Transverse colon (tissue), 4 donors: ENCODE results near the gene TCF21. TPM values are rescaled to one million over a fixed set of nuclear protein-coding genes. Genes with fewer than 3 reads are reported as not detected.
A peak's percentile ranks its signal among the peaks of the same experiment; 100 is the strongest.

Experiments used
- DNase-seq: peaks from one replicate; pipeline ENCODE4 v3.0.0-alpha.2; 2019
- H3K27ac ChIP-seq, 4 donors: fragments of 200-600 bp; sonication (generic); 2 replicates each; pipeline ENCODE4 v1.5.1; 2016 to 2018; ENCODE audit warnings: inconsistent platforms in 4 of 4
- H3K27me3 ChIP-seq: fragments of 200-600 bp; sonication (generic); 2 replicates; pipeline ENCODE4 v1.5.1; 2017; ENCODE audit warnings: inconsistent platforms
- H3K36me3 ChIP-seq, 4 donors: fragments of 200-600 bp; sonication (generic); 2 replicates each; pipeline ENCODE4 v1.5.1; 2017 to 2019; ENCODE audit warnings: inconsistent platforms in 4 of 4
- H3K4me1 ChIP-seq, 4 donors: fragments of 200-600 bp; sonication (generic); 2 replicates each; pipeline ENCODE4 v1.5.1; 2017 to 2020; ENCODE audit warnings: inconsistent platforms in 4 of 4
- H3K4me3 ChIP-seq, 4 donors: fragments of 200-600 bp; sonication (generic); 1 replicate in 1 of 4; 2 replicates in 3 of 4; pipeline versions ENCODE4 v1.5.1 to v1.6.1; 2017 to 2019; ENCODE audit warnings: inconsistent platforms in 4 of 4
- H3K9me3 ChIP-seq, 2 donors: fragments of 200-600 bp; sonication (generic); 2 replicates each; pipeline ENCODE4 v1.5.1; 2017 to 2019; ENCODE audit warnings: inconsistent platforms in 2 of 2
- CTCF ChIP-seq, 5 experiments: fragments of 200-600 bp in 3 of 5; fragments of 450-650 bp in 2 of 5; sonication (generic) in 3 of 5; IDR thresholded peaks; 1 replicate in 2 of 5; 2 replicates in 3 of 5; pipeline ENCODE4 v1.5.1; 2016 to 2017; ENCODE audit warnings: antibody characterized with exemption in 5 of 5, inconsistent platforms in 3 of 5, mild to moderate bottlenecking in 2 of 5, moderate library complexity in 1 of 5
- EP300 ChIP-seq: sonication (generic); formaldehyde crosslinking; IDR thresholded peaks from one replicate; pipeline ENCODE4 v1.6.1; 2017; ENCODE audit warnings: antibody characterized with exemption, low read depth
- POLR2A ChIP-seq: fragments of 450-650 bp; IDR thresholded peaks from one replicate; pipeline ENCODE4 v1.6.1; 2016; ENCODE audit warnings: antibody characterized with exemption, mild to moderate bottlenecking, moderate library complexity
- POLR2AphosphoS5 ChIP-seq, 3 donors: sonication (generic); formaldehyde crosslinking; IDR thresholded peaks; one replicate each; pipeline ENCODE4 v1.6.1; 2016; ENCODE audit warnings: antibody characterized with exemption in 3 of 3
- WGBS, 2 donors: methylation state at CpG; one replicate each; pipeline ENCODE4 v1.1.5; 2018; ENCODE audit warnings: low coverage in 1 of 2; 5-methylcytosine and 5-hydroxymethylcytosine counted together
- in situ Hi-C, 4 donors: fragments of 200-750 bp; cut with MboI; loops; one replicate each; pipeline versions ENCODE4 v1.15.0 to v1.15.1; 2017; ENCODE audit warnings: low sequenced_read_pairs in 3 of 4, low pct_ligation_motif_present in 1 of 4, low pct_unique_long_range_greater_than_20kb in 1 of 4
- intact Hi-C: fragments of 100-400 bp; cut with DNase I; formaldehyde crosslinking; loops from one replicate; pipeline ENCODE4 v1.15.1; 2023; ENCODE audit warnings: low total_unique reads
- total RNA-seq, 4 donors: library from RNA; depleted of rRNA; stranded (reverse); fragments of >200 nt; gene quantifications; one replicate each; pipeline ENCODE4 v1.1.0, GENCODE V29; 2016

Gene TCF21
- total RNA-seq, 4 donors from 2014 or later, result 6.0 to 13.0 (median 8.9) TPM

GRCh38 chr6:133880896-133881295 is 8.0 kb upstream of the TCF21 start:
- Histone ChIP-seq H3K4me1 (no peaks in the 10 kb centered on the region), H3K27ac (no peak overlapping the region), H3K27me3 (peaks cover 18% of the 10 kb centered on the region), H3K36me3 (no peaks in the 10 kb centered on the region), H3K4me3 (no peak overlapping the region), H3K9me3 (no peaks in the 10 kb centered on the region)
- intact Hi-C loops (no loop called here), in situ Hi-C loops (no loop called here)
- DNase-seq, result no peak
- WGBS, 2 donors, result 80 to 100% methylated on average over 1 to 2 of the region's 2 CpGs
- no peak for TF ChIP-seq CTCF (IDR thresholded peaks at IDR 0.05)
- TF ChIP-seq POLR2AphosphoS5 (IDR thresholded peaks at IDR 0.05), result no peak
- no peak for TF ChIP-seq EP300
- TF ChIP-seq POLR2A, result no peak

GRCh38 chr6:133886104-133886775 is 2.7 kb upstream of the TCF21 start:
- intact Hi-C loops, result no loop called here
- TF ChIP-seq POLR2A (no peak), EP300 (no peak), POLR2AphosphoS5 (IDR thresholded peaks at IDR 0.05) (no peak), CTCF (IDR thresholded peaks at IDR 0.05) (no peak)
- Histone ChIP-seq H3K27ac (peak overlapping the region; percentile 81 to 85 (median 82)), H3K4me1 (peaks cover 0 to 10% (median 2%) of the 10 kb centered on the region in 4 donors), H3K9me3 (no peaks in the 10 kb centered on the region), H3K4me3 (no peak overlapping the region), H3K36me3 (no peaks in the 10 kb centered on the region), H3K27me3 (peaks cover 69% of the 10 kb centered on the region)
- WGBS, 2 donors, result 46 to 66% methylated on average over 2 of the region's 2 CpGs
- in situ Hi-C loops, result no loop called here
- no peak for DNase-seq

GRCh38 chr6:133887156-133887879 is 1.6 kb upstream of the TCF21 start:
- intact Hi-C loops, result no loop called here
- H3K27ac ChIP-seq, result peak overlapping the region; percentile 81 to 85 (median 82)
- peaks cover 75% of the 10 kb centered on the region for H3K27me3 ChIP-seq

More at GRCh38 chr6:133887156-133887879, 1.6 kb upstream of the TCF21 start:
- Histone ChIP-seq H3K9me3 (no peaks in the 10 kb centered on the region), H3K4me3 (no peak overlapping the region), H3K4me1 (peaks cover 0 to 16% (median 6%) of the 10 kb centered on the region in 4 donors), H3K36me3 (no peaks in the 10 kb centered on the region)
- 14 to 24% methylated on average over 4 of the region's 4 CpGs for WGBS, 2 donors
- no peak for TF ChIP-seq CTCF (IDR thresholded peaks at IDR 0.05)
- TF ChIP-seq POLR2AphosphoS5 (IDR thresholded peaks at IDR 0.05), result no peak
- no peak for TF ChIP-seq POLR2A
- no peak for TF ChIP-seq EP300
- in situ Hi-C loops, result no loop called here
- no peak for DNase-seq
